Breast epithelium (tissue), 4 donors: Measurements from ENCODE around the gene AACS. TPM values are rescaled to one million over a fixed set of nuclear protein-coding genes. Genes with fewer than 3 reads are reported as not detected.
"Not testable (repeated sequence)": the region's sequence is repeated elsewhere in the genome, so short reads cannot be mapped to it uniquely, and the experiment has no call there.

Experiments used
- DNase-seq, 2 donors: peaks; one replicate each; pipeline ENCODE4 v3.0.0-alpha.2; 2019; ENCODE audit warnings: low spot score in 2 of 2
- H3K27ac ChIP-seq, 2 donors: fragments of 200-600 bp; sonication (generic) in 1 of 2; one replicate each; pipeline ENCODE4 v1.5.1; 2016 to 2019; ENCODE audit warnings: mild to moderate bottlenecking in 1 of 2
- H3K27me3 ChIP-seq, 2 donors: fragments of 200-600 bp; sonication (generic) in 1 of 2; one replicate each; pipeline versions ENCODE4 v1.5.1 to v1.6.0; 2017 to 2019; ENCODE audit warnings: control low read depth in 1 of 2, mild to moderate bottlenecking in 1 of 2
- H3K36me3 ChIP-seq: fragments of 200-600 bp; one replicate; pipeline ENCODE4 v1.5.1; 2019
- H3K4me1 ChIP-seq, 2 donors: fragments of 200-600 bp; sonication (generic); one replicate each; pipeline ENCODE4 v1.5.1; 2016 to 2019; ENCODE audit warnings: control low read depth in 1 of 2
- H3K4me3 ChIP-seq, 3 donors: fragments of 200-600 bp; sonication (generic); 1 replicate in 2 of 3; 2 replicates in 1 of 3; pipeline ENCODE4 v1.5.1; 2016 to 2019; ENCODE audit warnings: mild to moderate bottlenecking in 3 of 3, moderate library complexity in 2 of 3
- H3K9me3 ChIP-seq, 2 donors: fragments of 200-600 bp; sonication (generic) in 1 of 2; one replicate each; pipeline ENCODE4 v1.5.1; 2016 to 2019; ENCODE audit warnings: control low read depth in 1 of 2
- POLR2A ChIP-seq: fragments of 450-650 bp; IDR thresholded peaks from one replicate; pipeline ENCODE4 v1.6.1; 2016; ENCODE audit warnings: antibody characterized with exemption, mild to moderate bottlenecking, moderate library complexity
- POLR2AphosphoS5 ChIP-seq, 3 donors: sonication (generic); formaldehyde crosslinking; IDR thresholded peaks; one replicate each; pipeline ENCODE4 v1.6.1; 2017; ENCODE audit warnings: antibody characterized with exemption in 3 of 3
- intact Hi-C: fragments of 100-400 bp; cut with DNase I; formaldehyde crosslinking; loops from one replicate; pipeline ENCODE4 v1.15.1; 2023; ENCODE audit warnings: low total_unique reads
- total RNA-seq, 3 donors: library from RNA; depleted of rRNA; stranded (reverse); fragments of >200 nt; gene quantifications; one replicate each; pipeline ENCODE4 v1.1.0, GENCODE V29; 2016
- TF ChIP-seq, protein P1 (sequence below), 3 donors: fragments of 450-650 bp; IDR thresholded peaks; one replicate each; pipeline ENCODE4 v1.5.1; 2016 to 2017; ENCODE audit warnings: antibody characterized with exemption in 3 of 3, mild to moderate bottlenecking in 3 of 3, moderate library complexity in 3 of 3

The AACS gene
- total RNA-seq, 3 donors from 2014 or later: 28.8 to 79.0 (median 33.7) TPM

DNA sequence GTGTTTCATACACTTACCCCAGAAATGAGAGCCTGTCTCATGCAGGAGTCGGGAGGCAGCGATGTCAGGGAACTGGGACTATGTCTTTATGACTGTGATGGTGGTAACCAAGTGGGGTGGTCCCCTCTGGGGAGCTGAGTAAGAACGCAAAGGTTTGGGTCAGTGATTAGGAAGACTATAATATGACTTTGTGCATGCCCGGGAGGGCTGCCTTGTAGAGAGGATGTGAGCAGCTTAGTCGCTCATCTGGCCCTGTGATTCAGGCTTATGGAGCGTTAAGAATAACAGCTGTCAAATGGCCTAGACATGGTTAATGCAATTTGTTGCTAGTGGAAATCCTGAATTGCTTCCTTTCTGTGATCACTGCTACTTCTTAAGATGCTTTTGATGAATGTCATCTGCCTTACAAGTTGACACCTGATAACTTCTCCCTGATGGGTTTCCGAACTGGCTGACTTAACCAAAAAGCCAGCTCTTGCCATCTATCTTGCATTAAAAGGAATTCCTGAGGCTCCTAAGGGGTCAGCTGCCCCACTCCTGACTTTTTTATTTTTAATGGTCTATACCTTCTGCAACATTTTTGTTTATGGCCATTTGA, 35.4 kb upstream of the AACS start:
- no peaks in the 10 kb centered on the region for H3K4me1 ChIP-seq
- no peaks in the 10 kb centered on the region for H3K27me3 ChIP-seq
- DNase-seq: no peak
- no peak overlapping the region for H3K4me3 ChIP-seq
- intact Hi-C loops: no loop called here
- H3K27ac ChIP-seq: no peak overlapping the region
- TF ChIP-seq POLR2AphosphoS5 (IDR thresholded peaks at IDR 0.05) (no peak), POLR2A (no peak)
- TF ChIP-seq, protein P1, sequence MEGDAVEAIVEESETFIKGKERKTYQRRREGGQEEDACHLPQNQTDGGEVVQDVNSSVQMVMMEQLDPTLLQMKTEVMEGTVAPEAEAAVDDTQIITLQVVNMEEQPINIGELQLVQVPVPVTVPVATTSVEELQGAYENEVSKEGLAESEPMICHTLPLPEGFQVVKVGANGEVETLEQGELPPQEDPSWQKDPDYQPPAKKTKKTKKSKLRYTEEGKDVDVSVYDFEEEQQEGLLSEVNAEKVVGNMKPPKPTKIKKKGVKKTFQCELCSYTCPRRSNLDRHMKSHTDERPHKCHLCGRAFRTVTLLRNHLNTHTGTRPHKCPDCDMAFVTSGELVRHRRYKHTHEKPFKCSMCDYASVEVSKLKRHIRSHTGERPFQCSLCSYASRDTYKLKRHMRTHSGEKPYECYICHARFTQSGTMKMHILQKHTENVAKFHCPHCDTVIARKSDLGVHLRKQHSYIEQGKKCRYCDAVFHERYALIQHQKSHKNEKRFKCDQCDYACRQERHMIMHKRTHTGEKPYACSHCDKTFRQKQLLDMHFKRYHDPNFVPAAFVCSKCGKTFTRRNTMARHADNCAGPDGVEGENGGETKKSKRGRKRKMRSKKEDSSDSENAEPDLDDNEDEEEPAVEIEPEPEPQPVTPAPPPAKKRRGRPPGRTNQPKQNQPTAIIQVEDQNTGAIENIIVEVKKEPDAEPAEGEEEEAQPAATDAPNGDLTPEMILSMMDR (IDR thresholded peaks at IDR 0.05): no peak
- no peaks in the 10 kb centered on the region for H3K36me3 ChIP-seq
- H3K9me3 ChIP-seq: no peaks in the 10 kb centered on the region

DNA sequence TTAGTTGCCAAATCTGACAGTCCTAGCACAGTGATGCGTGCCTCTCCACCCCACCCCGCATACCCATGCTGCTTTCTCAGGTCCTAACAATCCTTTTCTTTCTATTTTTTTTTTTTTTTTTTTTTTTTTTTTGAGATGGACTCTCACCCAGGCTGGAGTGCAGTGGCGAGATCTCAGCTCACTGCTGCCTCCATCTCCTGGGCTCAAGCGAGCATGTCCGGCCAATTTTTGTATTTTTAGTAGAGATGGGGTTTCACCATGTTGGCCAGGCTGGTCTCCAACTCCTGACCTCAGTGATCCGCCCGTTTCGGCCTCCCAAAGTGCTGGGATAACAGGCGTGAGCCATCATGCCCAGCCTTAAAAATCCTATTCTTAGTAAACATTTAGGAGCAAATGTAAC, 33.8 kb upstream of the AACS start:
- intact Hi-C loops, H3K27ac ChIP-seq, H3K4me3 ChIP-seq, H3K4me1 ChIP-seq, DNase-seq, H3K36me3 ChIP-seq, H3K9me3 ChIP-seq, H3K27me3 ChIP-seq: not testable (repeated sequence)

GRCh38 chr12:125032466-125033152, 32.6 kb upstream of the AACS start:
- no peak overlapping the region for H3K4me3 ChIP-seq
- no peak for TF ChIP-seq POLR2AphosphoS5 (IDR thresholded peaks at IDR 0.05)
- TF ChIP-seq, protein P1 (IDR thresholded peaks at IDR 0.05): no peak
- TF ChIP-seq POLR2A: no peak

DNA sequence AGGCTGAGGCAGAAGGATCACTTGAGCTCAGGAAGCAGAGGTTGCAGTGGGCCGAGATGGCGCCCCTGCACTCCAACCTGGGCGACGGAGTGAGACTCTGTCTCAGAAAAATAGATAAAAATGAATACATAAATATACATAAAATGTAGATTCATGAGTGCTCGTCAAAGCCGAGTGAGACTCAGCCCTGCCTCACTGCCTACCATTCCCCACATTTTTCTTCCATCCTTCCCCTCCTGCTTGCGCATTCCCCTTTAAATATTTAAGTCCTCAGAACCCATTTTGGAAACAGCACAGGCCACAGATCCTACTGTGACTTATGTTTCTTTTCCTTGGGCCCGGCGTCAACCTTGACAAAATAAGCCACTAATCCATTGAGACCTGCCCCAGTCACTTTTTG, 31.9 kb upstream of the AACS start:
- TF ChIP-seq POLR2A: no peak
- TF ChIP-seq POLR2AphosphoS5 (IDR thresholded peaks at IDR 0.05): no peak
- TF ChIP-seq, protein P1 (IDR thresholded peaks at IDR 0.05): no peak
- Histone ChIP-seq H3K27me3 (no peaks in the 10 kb centered on the region), H3K36me3 (no peaks in the 10 kb centered on the region), H3K27ac (no peak overlapping the region), H3K4me3 (no peak overlapping the region), H3K9me3 (no peaks in the 10 kb centered on the region), H3K4me1 (no peaks in the 10 kb centered on the region)
- intact Hi-C loops: no loop called here
- DNase-seq: no peak

More at GRCh38 chr12:125032466-125033152, 32.6 kb upstream of the AACS start:
- no peak for DNase-seq
- Histone ChIP-seq H3K27me3 (no peaks in the 10 kb centered on the region), H3K36me3 (no peaks in the 10 kb centered on the region), H3K27ac (no peak overlapping the region), H3K4me1 (no peaks in the 10 kb centered on the region), H3K9me3 (no peaks in the 10 kb centered on the region)
- intact Hi-C loops: no loop called here

GRCh38 chr12:125038976-125039625, 26.1 kb upstream of the AACS start:
- Histone ChIP-seq H3K4me3 (no peak overlapping the region), H3K36me3 (no peaks in the 10 kb centered on the region), H3K27ac (no peak overlapping the region), H3K9me3 (no peaks in the 10 kb centered on the region), H3K4me1 (no peaks in the 10 kb centered on the region), H3K27me3 (no peaks in the 10 kb centered on the region)
- intact Hi-C loops: no loop called here
- DNase-seq: no peak
- no peak for TF ChIP-seq POLR2A
- TF ChIP-seq, protein P1 (IDR thresholded peaks at IDR 0.05): no peak
- no peak for TF ChIP-seq POLR2AphosphoS5 (IDR thresholded peaks at IDR 0.05)
